ENCODE results near the gene KPTN. TPM values are rescaled to one million over a fixed set of nuclear protein-coding genes. Genes with fewer than 3 reads are reported as not detected.

Gene KPTN
- total RNA-seq, 1 donor, result 2.6 TPM

GRCh38 chr19:47445527-47445926 is 38.5 kb downstream of the KPTN start:
- TF ChIP-seq CTCF (IDR thresholded peaks at IDR 0.05; ENCODE audit: insufficient read depth, low read depth, low read length), result no peak
- DNase-seq (ENCODE audit: low read depth), result no peak
- no peak overlapping the region for H3K4me3 ChIP-seq (ENCODE audit: low read depth, low read length)

- no peak for DNase-seq (ENCODE audit: low read depth)
- H3K4me3 ChIP-seq (ENCODE audit: low read depth, low read length), result no peak overlapping the region
- no peak for TF ChIP-seq CTCF (IDR thresholded peaks at IDR 0.05; ENCODE audit: insufficient read depth, low read depth, low read length)
Measured at GRCh38 chr19:47444388-47444821, 39.6 kb downstream of the KPTN start.

- H3K4me3 ChIP-seq (ENCODE audit: low read depth, low read length), result no peak overlapping the region
- TF ChIP-seq CTCF (IDR thresholded peaks at IDR 0.05; ENCODE audit: insufficient read depth, low read depth, low read length), result no peak
- DNase-seq (ENCODE audit: low read depth), result no peak
Measured at GRCh38 chr19:47443331-47443730, 40.7 kb downstream of the KPTN start.

- no peak overlapping the region for H3K4me3 ChIP-seq (ENCODE audit: low read depth, low read length)
- TF ChIP-seq CTCF (IDR thresholded peaks at IDR 0.05; ENCODE audit: insufficient read depth, low read depth, low read length), result no peak
- DNase-seq (ENCODE audit: low read depth), result no peak
Measured at GRCh38 chr19:47438793-47439220, 45.2 kb downstream of the KPTN start.

GRCh38 chr19:47437500-47437899 is 46.5 kb downstream of the KPTN start:
- H3K4me3 ChIP-seq (ENCODE audit: low read depth, low read length), result no peak overlapping the region
- DNase-seq (ENCODE audit: low read depth), result peak; percentile 15
- TF ChIP-seq CTCF (IDR thresholded peaks at IDR 0.05; ENCODE audit: insufficient read depth, low read depth, low read length), result no peak

- H3K4me3 ChIP-seq (ENCODE audit: low read depth, low read length), result no peak overlapping the region
- peak; percentile 88 for TF ChIP-seq CTCF (IDR thresholded peaks at IDR 0.05; ENCODE audit: insufficient read depth, low read depth, low read length)
- DNase-seq (ENCODE audit: low read depth), result peak; percentile 60
Measured at GRCh38 chr19:47436712-47437401, 47.2 kb downstream of the KPTN start.

All from fibroblast of villous mesenchyme (primary cell).